Neural progenitor cell (in vitro differentiated cells): Measurements from ENCODE around the gene DNAJC22. TPM values are rescaled to one million over a fixed set of nuclear protein-coding genes. Genes with fewer than 3 reads are reported as not detected.

ENCODE experiments used
- DNase-seq: peaks from one replicate; pipeline ENCODE4 v3.0.0-alpha.2; 2016; ENCODE audit warnings: low spot score
- H2AFZ ChIP-seq: fragments of 200-600 bp; sonication (generic); replicated peaks from 2 replicates; pipeline ENCODE4 v1.6.1; 2016; ENCODE audit warnings: antibody characterized with exemption
- H3F3A ChIP-seq: fragments of 200-600 bp; sonication (generic); 2 replicates; pipeline ENCODE4 v1.6.1; 2016; ENCODE audit warnings: antibody characterized with exemption, low read depth
- H3K27ac ChIP-seq: fragments of 200-600 bp; sonication (generic); 2 replicates; pipeline ENCODE4 v1.5.1; 2016; ENCODE audit warnings: mild to moderate bottlenecking
- H3K27me3 ChIP-seq: fragments of 200-600 bp; sonication (generic); 2 replicates; pipeline ENCODE4 v1.6.1; 2016; ENCODE audit warnings: mild to moderate bottlenecking, moderate library complexity
- H3K36me3 ChIP-seq: fragments of 200-600 bp; sonication (generic); 2 replicates; pipeline ENCODE4 v1.5.1; 2016
- H3K4me1 ChIP-seq: fragments of 200-600 bp; sonication (generic); 2 replicates; pipeline ENCODE4 v1.6.1; 2016; ENCODE audit warnings: mixed run types
- H3K4me2 ChIP-seq: fragments of 200-600 bp; sonication (generic); 2 replicates; pipeline ENCODE4 v1.6.1; 2016
- H3K4me3 ChIP-seq: fragments of 200-600 bp; sonication (generic); 2 replicates; pipeline ENCODE4 v1.5.1; 2016
- H3K79me2 ChIP-seq: fragments of 200-600 bp; sonication (generic); 2 replicates; pipeline ENCODE4 v1.6.1; 2016; ENCODE audit warnings: low read depth
- H3K9ac ChIP-seq: fragments of 200-600 bp; sonication (generic); 2 replicates; pipeline ENCODE4 v1.6.1; 2016
- H3K9me3 ChIP-seq: fragments of 200-600 bp; sonication (generic); 2 replicates; pipeline ENCODE4 v1.5.1; 2016; ENCODE audit warnings: low read depth
- H4K20me1 ChIP-seq: fragments of 200-600 bp; sonication (generic); 2 replicates; pipeline ENCODE4 v1.6.1; 2016; ENCODE audit warnings: low read depth
- H3K27ac Mint-ChIP-seq: 3 replicates; pipeline ENCODE4 v1.8.0; 2021; ENCODE audit warnings: mixed read lengths
- H3K27me3 Mint-ChIP-seq: 2 replicates; pipeline ENCODE4 v1.8.0; 2022; ENCODE audit warnings: low read depth, mild to moderate bottlenecking, inconsistent platforms, moderate library complexity, mixed read lengths; ENCODE audit not compliant: insufficient read depth
- H3K36me3 Mint-ChIP-seq: 3 replicates; pipeline ENCODE4 v1.8.0; 2021; ENCODE audit warnings: mixed read lengths
- H3K4me1 Mint-ChIP-seq: 3 replicates; pipeline ENCODE4 v1.8.0; 2021; ENCODE audit warnings: mixed read lengths
- H3K4me3 Mint-ChIP-seq: 3 replicates; pipeline ENCODE4 v1.8.0; 2021; ENCODE audit warnings: mild to moderate bottlenecking, moderate library complexity, mixed read lengths
- H3K9me3 Mint-ChIP-seq: 3 replicates; pipeline ENCODE4 v1.8.0; 2020; ENCODE audit warnings: mixed read lengths
- CTCF ChIP-seq: fragments of 200-600 bp; sonication (generic); IDR thresholded peaks from 2 replicates; pipeline ENCODE4 v1.5.1; 2017; ENCODE audit warnings: antibody characterized with exemption, mild to moderate bottlenecking
- EZH2 ChIP-seq: fragments of 200-600 bp; sonication (generic); IDR thresholded peaks from 2 replicates; pipeline ENCODE4 v1.6.1; 2017; ENCODE audit warnings: antibody characterized with exemption, mild to moderate bottlenecking, moderate library complexity
- EZH2phosphoT487 ChIP-seq: fragments of 200-600 bp; sonication (generic); IDR thresholded peaks from 2 replicates; pipeline ENCODE4 v1.6.1; 2017; ENCODE audit warnings: antibody characterized with exemption
- total RNA-seq: library from RNA; depleted of rRNA; stranded (reverse); fragments of >200 nt; gene quantifications from 2 replicates; pipeline ENCODE4 v1.2.3, GENCODE V29; 2015; ENCODE audit warnings: low replicate concordance

Gene DNAJC22
- total RNA-seq, 1 donor from 2014 or later, result 0.39 TPM

- H4K20me1 ChIP-seq, result peaks cover 41% of the 10 kb centered on the region
- H3K4me1 Mint-ChIP-seq, result peaks cover 27% of the 10 kb centered on the region
- H3K4me3 ChIP-seq, result peak overlapping the region; percentile 48
- H3K9me3 ChIP-seq, result no peaks in the 10 kb centered on the region
- H3K9ac ChIP-seq, result no peak overlapping the region
- H3K27ac Mint-ChIP-seq, result no peak overlapping the region
- peaks cover 2% of the 10 kb centered on the region for H3K9me3 Mint-ChIP-seq
- H3K36me3 Mint-ChIP-seq, result no peaks in the 10 kb centered on the region
- H3K27ac ChIP-seq, result no peak overlapping the region
- H3K79me2 ChIP-seq, result no peaks in the 10 kb centered on the region
- H3K36me3 ChIP-seq, result no peaks in the 10 kb centered on the region
- peaks cover 32% of the 10 kb centered on the region for H3F3A ChIP-seq
- peak overlapping the region; percentile 85 for H3K4me3 Mint-ChIP-seq
- H3K27me3 Mint-ChIP-seq, result peaks cover 52% of the 10 kb centered on the region
- H2AFZ ChIP-seq, result peak overlapping the region; percentile 72
- TF ChIP-seq EZH2, result peak; percentile 69
- TF ChIP-seq EZH2phosphoT487, result no peak
- TF ChIP-seq CTCF, result peak; percentile 99
- DNase-seq, result peak; percentile 90
- H3K4me1 ChIP-seq, result peaks cover 34% of the 10 kb centered on the region
- peaks cover 77% of the 10 kb centered on the region for H3K27me3 ChIP-seq
- H3K4me2 ChIP-seq, result peak overlapping the region; percentile 88
Observed at GRCh38 chr12:49347311-49348193, 864 bp downstream of the DNAJC22 start.

- no peaks in the 10 kb centered on the region for H3K36me3 ChIP-seq
- H3K4me1 Mint-ChIP-seq, result peaks cover 21% of the 10 kb centered on the region
- peaks cover 47% of the 10 kb centered on the region for H3K27me3 Mint-ChIP-seq
- H3K9ac ChIP-seq, result no peak overlapping the region
- H3K9me3 Mint-ChIP-seq, result no peaks in the 10 kb centered on the region
- peaks cover 26% of the 10 kb centered on the region for H3F3A ChIP-seq
- H3K4me3 Mint-ChIP-seq, result no peak overlapping the region
- H3K79me2 ChIP-seq, result no peaks in the 10 kb centered on the region
- peaks cover 26% of the 10 kb centered on the region for H3K4me1 ChIP-seq
- no peaks in the 10 kb centered on the region for H3K36me3 Mint-ChIP-seq
- H3K4me2 ChIP-seq, result no peak overlapping the region
- no peak overlapping the region for H3K4me3 ChIP-seq
- no peak overlapping the region for H3K27ac ChIP-seq
- H3K9me3 ChIP-seq, result no peaks in the 10 kb centered on the region
- DNase-seq, result no peak
- peaks cover 30% of the 10 kb centered on the region for H4K20me1 ChIP-seq
- no peak overlapping the region for H3K27ac Mint-ChIP-seq
- TF ChIP-seq EZH2phosphoT487, result no peak
- TF ChIP-seq EZH2, result no peak
- no peak for TF ChIP-seq CTCF
- H2AFZ ChIP-seq, result no peak overlapping the region
- peaks cover 65% of the 10 kb centered on the region for H3K27me3 ChIP-seq
Observed at GRCh38 chr12:49348781-49349180, 2.1 kb downstream of the DNAJC22 start.

GRCh38 chr12:49349266-49349665 is 2.6 kb downstream of the DNAJC22 start:
- TF ChIP-seq EZH2phosphoT487 (no peak), CTCF (no peak), EZH2 (no peak)
- Histone ChIP-seq H3K27ac (no peak overlapping the region), H4K20me1 (peaks cover 25% of the 10 kb centered on the region), H2AFZ (no peak overlapping the region), H3K9ac (no peak overlapping the region), H3K4me2 (no peak overlapping the region), H3K4me3 (no peak overlapping the region), H3K27me3 (peaks cover 60% of the 10 kb centered on the region), H3F3A (peaks cover 21% of the 10 kb centered on the region), H3K79me2 (no peaks in the 10 kb centered on the region), H3K9me3 (no peaks in the 10 kb centered on the region), H3K36me3 (no peaks in the 10 kb centered on the region), H3K4me1 (peaks cover 26% of the 10 kb centered on the region)
- peaks cover 42% of the 10 kb centered on the region for H3K27me3 Mint-ChIP-seq
- H3K4me1 Mint-ChIP-seq, result peaks cover 16% of the 10 kb centered on the region
- H3K27ac Mint-ChIP-seq, result no peak overlapping the region
- H3K4me3 Mint-ChIP-seq, result no peak overlapping the region
- H3K9me3 Mint-ChIP-seq, result no peaks in the 10 kb centered on the region
- no peaks in the 10 kb centered on the region for H3K36me3 Mint-ChIP-seq
- DNase-seq, result no peak
